Activated naive CD8-positive, alpha-beta T cell treated with anti-CD3 and anti-CD28 coated beads, Interleukin-2, amount 50 U/mL, for 16 hours (primary cell): ENCODE measurements around the gene WNT2B.

Experiments used
- DNase-seq: peaks from one replicate; pipeline ENCODE4 v3.0.0-alpha.2; 2020; ENCODE audit warnings: low read depth, low spot score

WNT2B gene

DNA sequence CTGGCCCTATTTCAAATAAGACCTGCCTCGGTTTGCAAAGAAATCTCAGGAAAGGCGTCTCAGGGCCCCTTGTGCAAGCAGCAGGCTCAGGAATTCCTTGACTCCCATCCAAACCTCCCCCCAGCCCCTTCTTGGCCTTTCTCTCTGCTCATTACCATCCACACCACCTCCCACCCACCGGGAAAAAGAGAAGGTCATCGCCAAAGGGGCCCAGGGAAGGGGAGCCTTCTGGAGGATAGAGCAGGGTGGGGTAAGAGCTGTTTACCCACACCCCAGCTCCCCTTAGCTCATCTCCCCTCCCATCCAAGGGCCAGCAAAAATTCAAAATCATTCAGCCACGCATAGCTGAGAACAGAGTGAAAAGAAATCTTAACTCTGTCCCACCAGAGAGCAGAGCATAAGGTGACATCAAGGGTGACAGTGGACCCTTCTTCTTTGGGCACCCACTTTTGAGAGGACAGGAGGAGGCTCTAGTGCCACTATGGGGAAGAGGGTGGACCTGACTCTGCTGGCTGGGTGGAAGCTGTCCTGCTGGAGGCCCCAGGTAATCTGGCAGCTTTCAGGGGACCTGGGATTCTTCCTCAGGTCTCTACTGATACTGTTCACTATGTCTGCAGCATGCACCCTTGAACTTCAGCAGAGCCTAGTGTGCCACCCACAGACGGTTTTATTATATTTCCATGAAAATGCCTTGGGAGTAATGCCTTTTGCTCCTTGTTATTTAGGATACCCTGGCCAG lies 3.9 kb upstream of the WNT2B start:
- DNase-seq = no peak

DNA sequence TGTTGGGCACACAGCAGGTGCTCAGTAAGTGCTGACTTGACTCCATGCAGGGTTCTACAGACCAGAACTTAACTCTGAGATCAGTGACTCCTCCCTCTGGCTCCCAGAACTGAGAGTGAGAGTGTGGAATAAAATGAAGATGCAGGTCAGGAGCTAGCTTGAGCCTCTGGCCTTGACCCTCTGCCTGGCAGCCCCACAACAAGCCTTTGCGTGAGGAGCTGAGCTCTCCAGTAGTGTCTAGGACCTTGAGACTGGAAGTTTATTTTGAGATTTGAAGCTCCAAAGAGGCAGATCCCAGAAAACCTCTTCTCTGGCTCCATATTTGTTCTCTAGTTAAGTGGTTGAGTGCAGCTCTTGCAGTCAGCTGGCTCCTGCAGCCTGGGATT lies 3.4 kb upstream of the WNT2B start:
- DNase-seq = no peak

DNA sequence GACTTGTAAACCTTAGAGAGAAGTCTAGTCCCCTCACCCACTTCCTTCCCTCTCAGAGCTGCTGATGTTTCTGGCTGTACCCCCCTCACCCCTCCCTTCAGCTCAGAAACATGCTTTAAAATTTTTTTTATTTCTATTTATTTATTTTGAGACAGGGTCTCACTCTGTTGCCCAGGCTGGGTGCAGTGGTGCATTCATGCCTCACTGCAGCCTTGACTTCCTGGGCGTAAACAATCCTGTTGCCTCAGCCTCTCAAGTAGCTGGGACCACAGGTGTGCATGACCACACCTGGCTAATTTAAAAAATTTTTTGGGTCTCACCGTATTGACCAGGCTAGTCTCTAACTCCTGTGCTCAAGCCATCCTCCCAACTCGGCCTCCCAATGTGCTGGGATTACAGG lies 2.9 kb upstream of the WNT2B start:
- no peak for DNase-seq

DNA sequence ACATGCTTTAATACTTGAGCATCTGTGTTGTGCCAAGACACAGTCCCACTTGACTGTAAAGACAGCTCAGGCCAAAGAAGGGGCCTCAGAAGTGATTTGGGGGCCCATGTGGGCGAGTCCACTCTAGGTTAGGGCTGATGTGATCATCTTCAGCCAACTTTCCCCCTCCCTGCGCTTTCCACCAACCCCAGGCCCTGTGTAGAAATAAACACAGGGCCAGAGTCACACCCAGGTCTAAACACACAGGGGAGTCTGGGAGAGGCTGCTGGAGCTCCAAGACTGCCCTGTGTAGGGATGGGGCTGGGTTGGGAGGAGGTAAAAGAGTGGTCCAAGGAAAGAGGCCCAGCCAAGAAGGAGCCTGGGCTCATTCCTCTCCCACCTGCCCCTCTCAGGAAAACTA lies 2.5 kb upstream of the WNT2B start:
- DNase-seq = no peak

DNA sequence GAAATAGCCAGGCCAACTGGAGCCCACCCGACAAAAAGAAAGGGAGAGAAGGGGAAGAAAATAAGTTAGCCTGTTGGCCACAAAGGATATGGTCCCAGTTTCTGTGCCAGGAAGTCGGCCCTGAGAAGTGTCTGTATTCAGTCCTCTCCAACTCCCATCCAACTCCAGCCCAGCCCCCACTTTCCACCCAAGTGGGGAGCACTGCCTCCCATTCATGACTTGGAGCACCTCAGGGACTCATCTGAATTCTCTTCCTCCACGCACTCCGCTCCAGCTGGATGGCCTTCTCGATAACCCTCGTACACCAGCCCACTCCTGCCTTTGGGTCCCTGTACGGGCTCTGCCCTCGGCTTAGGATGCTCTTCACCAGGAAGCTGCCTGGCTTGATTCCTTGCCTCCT lies 2.0 kb upstream of the WNT2B start:
- no peak for DNase-seq

DNA sequence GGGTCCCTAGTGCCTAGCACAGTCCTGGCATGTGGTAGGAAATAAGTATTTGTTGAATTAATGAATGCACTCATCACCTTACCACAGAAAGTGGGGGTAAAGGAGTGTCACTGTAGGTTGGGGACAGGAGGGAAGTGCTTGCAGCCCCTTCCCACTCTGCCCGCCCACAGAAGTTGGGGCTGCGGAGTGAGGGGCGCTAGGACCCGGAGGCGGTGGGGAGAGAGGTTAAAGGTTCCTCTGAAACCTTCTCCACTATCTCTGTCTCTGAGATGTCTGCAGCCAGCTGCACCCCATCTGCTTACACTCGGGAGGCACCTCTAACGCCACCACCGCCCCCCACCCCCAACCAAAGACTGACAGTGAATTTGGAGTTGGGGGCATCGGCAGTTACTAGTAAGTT lies 1.4 kb upstream of the WNT2B start:
- DNase-seq = no peak

DNA sequence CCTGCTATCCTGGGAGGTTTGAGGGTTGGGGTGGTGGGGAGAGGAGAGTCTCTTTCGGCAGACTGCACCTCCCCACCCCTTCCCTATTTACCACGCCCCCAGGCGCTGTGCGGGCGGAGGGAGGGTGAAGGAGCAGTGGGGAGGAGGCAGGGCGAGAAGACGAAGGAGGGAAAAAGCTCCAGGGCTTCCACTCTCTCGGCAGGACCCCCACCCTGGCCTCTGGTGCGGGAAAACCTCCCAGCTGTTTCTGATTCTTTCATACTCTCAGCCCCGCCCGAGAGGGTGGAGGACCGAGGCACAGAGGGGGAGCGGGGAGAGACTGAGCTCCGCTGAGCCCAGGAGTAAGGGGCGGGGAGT lies 866 bp upstream of the WNT2B start:
- DNase-seq = no peak

DNA sequence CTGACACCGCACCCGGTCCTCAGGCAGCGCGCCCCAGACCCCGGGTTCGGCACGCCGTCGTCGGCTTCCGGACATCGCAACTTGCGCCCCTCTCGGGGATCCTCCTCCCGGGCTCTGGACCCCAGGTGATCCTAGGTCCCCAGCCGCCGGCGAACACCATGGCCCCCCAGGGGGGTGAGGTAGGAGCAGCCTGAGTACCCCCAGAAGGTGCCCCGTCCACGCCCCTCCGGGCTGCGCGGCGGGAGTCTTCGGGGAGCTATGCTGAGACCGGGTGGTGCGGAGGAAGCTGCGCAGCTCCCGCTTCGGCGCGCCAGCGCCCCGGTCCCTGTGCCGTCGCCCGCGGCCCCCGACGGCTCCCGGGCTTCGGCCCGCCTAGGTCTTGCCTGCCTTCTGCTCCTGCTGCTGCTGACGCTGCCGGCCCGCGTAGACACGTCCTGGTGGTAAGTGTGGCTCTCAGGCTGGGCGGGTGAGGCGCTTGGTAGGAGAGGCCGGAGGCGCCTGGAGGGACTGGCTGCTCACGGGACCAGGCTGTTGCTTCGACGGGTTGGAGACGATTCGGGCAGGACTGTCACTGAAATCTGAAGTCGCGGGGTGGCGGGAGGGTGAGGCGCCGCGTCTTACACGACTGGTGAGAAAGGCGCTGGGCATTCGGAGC lies 367 bp downstream of the WNT2B start:
- no peak for DNase-seq

DNA sequence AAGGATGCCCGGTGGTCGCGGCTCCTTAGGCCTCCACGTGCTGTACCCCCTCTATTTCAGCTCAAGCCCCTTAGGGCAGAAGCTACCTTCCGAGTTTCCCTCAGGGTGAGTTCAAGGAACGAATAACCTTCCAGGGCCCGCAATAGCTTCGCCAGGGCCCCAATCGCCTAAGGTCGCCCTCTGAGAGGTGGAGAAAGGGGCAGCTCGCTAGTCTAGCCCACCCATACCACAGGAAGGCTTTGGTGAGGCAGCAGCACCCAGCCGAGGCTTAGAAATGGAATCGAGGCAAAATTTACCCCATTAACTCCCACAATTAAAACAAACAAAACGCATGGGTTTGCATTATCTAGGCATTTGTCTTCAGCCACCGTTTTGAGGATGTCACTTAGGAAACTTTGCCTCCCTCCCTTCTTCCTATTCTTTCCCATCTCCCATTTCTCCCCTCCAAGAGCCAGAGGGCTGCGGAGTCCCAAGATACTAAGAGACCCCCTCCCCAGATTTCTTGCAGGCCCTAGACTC lies 954 bp downstream of the WNT2B start:
- no peak for DNase-seq

DNA sequence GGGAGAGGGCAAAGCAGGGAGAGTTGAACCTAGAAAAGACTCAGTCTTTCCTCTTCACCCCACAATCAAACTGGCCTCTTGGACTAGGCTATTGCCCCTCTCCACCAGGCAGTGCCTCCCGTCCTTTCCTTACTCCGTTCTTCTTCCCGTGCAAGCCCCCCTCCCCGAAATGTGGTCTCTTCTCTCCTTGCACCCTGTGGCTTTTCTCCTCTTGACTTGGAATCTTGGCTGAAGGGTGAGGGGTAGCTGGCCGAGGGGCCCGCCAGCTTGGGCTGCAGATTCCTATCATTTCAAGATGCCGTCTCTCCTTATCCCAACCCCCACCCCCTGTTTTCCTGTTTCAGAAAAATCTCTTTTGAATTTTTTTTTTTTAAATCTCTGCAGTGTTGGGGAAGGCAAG lies 1.6 kb downstream of the WNT2B start:
- DNase-seq = no peak

DNA sequence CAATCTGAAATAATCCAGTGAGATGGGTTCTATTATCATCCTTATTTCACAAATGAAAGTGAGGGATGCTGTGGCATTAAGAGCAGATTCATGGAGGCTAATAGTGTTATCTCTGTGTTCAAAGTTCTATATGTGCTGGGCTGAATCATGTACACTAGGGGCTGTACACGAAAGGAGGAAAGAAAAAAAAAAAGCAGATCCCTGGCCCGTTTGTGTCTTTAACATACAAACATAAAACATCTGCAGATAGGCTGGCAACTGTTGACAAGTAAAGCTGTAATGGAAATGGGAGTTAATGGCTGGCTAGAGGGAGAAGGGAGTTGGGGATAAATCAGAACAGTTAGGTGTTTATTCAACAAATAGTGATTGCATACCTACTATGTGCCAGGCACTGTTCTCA lies 3.1 kb downstream of the WNT2B start:
- no peak for DNase-seq

DNA sequence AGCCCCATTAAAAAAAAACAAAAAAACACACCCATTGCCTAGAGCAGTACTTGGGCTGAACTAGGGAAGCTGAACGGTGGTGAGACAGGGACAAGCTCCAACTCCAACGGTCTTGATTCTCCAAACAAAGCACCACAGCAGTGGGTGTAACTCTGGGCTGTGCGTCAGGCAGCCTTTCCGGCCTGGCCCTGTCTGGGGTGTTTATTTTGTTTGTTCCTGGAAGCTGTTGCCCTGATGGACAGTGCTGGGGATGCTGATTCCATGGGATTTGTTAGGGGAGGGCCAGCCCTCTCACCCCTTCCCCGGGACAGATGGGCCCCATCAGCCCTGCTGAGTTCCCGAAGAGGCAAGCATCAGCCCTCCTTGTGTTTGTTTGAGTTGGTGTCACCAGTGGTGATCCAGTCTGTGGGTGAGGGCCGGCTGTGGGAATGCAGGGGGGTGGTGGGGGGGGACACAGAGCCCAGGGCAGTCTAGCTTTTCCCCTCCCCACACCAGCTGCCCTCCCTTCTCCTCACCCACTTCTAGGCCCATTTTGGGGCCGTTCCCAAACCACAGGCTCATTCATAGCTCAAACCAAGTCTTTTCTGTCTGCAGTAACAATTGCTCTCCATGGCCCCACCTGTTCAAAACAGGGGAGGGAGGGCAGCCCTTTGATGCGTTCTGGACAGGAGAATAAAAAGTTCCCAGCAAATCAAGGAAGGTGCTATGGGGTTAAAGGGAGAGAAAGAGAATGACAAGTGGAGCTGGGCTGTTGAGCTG lies 4.5 kb downstream of the WNT2B start:
- no peak for DNase-seq

DNA sequence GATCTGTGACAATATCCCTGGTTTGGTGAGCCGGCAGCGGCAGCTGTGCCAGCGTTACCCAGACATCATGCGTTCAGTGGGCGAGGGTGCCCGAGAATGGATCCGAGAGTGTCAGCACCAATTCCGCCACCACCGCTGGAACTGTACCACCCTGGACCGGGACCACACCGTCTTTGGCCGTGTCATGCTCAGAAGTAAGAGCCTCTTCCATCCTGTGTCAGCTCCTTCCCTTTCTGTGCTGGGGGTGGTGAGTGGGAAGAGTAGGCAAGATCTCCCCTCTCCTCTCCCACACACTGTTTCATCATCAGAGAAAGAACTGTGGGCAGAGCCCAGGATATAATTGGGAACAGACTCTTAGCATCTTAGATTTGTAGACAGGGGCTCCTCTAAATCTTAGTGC lies 6.1 kb downstream of the WNT2B start:
- DNase-seq = no peak

DNA sequence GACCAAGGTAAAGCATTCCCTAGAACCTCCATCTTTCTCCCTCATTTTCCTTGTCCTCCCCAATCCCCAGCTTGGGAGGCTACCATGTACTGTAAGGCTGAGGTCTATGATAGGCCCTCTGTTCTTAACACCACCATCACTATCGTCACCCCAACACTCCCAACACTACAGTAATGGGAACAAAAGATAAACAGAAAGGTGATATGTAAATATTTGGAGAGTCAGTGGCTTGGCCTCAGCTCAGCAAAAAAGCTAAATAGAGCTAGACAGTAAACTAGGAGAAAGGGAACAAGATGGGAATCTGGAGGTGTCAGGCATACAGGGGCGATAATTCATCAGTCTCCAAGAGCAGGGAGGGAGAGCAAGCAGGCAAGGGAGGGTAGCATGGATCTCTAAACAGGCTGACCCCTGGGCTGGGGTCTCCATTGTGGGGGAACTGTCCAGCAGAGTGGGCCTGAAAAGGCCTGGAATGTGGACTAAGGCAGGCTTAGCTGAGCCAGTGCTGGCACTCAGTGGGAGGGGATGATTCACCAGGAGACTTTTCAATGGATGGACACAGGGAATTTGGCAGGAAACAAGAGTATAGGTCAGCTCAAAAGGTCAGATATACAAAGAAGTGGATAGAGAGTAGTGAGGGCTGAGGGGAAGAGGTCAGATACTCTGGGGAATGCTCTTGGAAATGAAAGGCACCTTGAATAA lies 6.7 kb downstream of the WNT2B start:
- no peak for DNase-seq

DNA sequence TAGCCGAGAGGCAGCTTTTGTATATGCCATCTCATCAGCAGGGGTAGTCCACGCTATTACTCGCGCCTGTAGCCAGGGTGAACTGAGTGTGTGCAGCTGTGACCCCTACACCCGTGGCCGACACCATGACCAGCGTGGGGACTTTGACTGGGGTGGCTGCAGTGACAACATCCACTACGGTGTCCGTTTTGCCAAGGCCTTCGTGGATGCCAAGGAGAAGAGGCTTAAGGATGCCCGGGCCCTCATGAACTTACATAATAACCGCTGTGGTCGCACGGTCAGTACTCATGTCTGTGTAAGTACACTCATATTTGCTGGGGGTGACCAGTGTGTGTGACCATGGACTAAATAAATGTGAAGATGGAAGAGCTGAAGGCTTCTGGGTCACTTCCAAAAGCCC lies 7.4 kb downstream of the WNT2B start:
- no peak for DNase-seq

DNA sequence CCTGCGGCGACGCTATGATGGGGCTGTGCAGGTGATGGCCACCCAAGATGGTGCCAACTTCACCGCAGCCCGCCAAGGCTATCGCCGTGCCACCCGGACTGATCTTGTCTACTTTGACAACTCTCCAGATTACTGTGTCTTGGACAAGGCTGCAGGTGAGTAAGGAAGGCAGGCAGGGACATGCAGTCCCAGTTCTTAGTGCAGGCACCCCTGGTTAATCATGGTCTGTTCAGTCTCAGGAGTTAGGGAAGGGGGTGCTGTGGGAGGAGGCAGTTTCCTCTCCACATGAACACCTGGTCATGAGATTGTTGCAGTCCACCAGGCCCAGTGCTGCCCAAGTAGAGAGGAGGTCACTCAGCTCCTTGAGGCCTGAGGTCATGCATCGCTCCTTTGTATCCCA lies 8.5 kb downstream of the WNT2B start:
- no peak for DNase-seq

DNA sequence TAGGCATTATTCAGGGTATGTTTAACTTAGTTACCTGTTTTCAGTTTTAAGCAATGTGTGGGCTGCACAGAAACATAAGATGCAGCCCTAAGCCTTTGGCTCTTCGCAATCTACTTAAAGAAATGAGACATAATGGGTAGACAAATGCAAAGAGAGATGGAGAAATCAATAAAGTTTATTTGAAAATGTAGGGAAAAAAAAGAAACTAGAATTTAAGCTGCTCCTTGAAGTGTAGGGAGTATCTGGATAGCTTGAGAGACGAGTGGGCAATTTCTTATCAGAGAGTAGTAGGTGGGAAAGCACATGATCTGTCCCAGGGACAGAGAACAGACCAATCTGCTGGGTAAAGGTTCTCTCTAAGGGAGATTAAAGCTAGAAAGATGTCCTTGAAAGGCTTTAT lies 8.9 kb downstream of the WNT2B start:
- no peak for DNase-seq

DNA sequence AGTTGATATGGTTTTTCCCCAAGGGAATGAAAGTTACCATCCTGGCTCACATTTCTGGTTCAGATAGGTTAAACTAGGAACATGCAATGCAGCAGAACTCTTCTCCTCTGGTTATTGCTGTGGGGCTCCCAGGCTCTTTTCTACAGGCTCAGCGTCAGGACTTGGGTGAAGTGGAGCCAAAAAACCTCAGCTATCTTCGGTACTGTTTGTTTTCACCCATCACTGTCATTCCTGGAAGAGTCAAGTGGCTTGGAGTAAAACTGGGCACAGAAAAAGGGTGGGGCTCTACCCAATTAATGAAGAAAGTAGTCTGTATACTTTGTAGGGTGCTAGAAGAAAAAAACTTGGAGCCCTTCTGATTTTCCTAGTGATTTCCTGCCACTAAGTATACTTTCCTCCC lies 9.4 kb downstream of the WNT2B start:
- DNase-seq = no peak

DNA sequence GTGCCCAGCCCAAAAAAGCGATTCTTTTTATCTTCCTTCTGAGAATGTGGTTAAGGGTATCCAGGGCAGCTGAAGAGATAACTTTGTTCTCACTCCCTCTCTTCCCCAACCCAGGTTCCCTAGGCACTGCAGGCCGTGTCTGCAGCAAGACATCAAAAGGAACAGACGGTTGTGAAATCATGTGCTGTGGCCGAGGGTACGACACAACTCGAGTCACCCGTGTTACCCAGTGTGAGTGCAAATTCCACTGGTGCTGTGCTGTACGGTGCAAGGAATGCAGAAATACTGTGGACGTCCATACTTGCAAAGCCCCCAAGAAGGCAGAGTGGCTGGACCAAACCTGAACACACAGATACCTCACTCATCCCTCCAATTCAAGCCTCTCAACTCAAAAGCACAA lies 11.4 kb downstream of the WNT2B start:
- no peak for DNase-seq

DNA sequence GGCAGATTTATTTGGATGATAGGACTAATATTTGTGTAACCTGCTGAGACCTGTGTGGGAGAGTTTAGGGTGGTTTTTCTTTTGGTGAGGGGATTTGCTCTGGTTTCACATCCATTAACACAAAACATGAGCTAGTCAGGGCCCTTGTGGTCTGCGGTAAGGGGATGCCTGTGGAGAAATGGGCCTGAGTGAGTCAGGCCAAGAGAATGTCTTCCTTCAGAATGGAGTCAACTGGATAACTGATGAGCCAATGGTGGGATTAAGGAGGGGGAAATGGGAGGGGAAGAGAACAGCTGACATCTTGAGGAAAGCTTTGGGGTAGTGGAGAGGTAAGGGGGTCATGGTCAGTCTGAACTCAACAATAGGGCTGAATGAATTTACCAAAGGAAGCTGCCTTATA lies 13.9 kb downstream of the WNT2B start:
- no peak for DNase-seq

DNA sequence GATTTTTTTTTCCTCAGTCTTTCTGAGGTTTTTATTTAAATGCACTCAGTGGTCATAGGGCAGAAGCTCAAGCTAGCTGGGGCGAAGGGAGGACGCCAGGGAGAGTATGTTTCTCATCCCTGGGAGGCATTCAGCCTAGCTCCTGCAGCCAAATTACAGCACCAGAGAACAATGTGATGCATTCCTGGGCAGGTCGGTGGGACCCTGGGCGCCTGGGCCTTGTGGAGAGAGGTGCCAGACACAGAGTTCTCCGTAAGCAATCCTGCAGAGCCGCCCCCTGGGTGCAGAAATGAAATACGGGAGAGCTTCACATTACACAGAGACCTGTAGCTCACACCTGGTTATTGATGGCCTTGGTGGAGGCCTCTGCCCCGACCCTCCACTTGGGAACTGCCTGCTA lies 15.5 kb downstream of the WNT2B start:
- DNase-seq = no peak

DNA sequence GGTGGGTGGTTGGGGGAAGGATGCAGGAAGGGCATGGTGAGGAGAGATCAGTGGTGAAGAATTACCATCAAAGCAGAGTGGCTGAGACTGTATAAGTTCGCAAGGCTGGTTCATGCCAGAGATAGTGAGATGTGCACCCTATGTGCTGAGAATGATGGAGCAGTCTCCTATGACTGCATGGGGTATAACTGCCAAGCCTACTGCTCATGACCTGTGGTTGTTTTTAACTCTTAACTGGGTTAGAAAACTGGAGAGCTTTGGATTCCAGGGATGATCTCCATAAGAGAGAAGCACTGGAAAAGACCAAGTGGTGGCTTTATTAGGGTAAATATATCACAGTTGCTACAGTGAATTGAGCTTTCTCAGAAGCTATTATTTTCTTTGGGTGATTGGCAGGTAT lies 16.2 kb downstream of the WNT2B start:
- DNase-seq = no peak
